ENCODE measurements around the gene PSMF1.

Gene PSMF1

GRCh38 chr20:1164871-1165270 lies 46.5 kb downstream of the PSMF1 start:
- no peak for DNase-seq (ENCODE audit: low spot score)

- DNase-seq (ENCODE audit: low spot score): no peak
Observed at GRCh38 chr20:1165521-1165920, 47.1 kb downstream of the PSMF1 start.

DNA sequence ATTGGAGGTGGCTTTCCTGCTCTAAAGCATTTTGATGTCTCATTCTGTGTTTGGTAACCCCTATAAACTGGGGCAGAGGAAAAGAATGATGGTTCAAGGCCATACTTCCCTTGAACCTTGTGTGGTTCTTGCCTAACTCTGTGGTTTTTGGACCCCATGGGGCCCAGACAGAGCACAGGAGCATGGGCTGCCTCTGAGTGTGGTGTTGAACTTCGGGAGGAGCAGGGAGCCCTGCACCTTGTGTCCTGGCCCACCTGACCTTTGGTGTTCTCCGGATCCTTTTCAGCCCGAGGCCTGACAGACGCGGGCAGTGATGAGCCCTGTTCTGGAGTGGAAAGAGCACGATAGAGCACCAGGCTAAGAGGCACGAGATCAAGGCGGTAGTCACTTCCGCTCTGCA lies 47.5 kb downstream of the PSMF1 start:
- DNase-seq (ENCODE audit: low spot score): no peak

DNA sequence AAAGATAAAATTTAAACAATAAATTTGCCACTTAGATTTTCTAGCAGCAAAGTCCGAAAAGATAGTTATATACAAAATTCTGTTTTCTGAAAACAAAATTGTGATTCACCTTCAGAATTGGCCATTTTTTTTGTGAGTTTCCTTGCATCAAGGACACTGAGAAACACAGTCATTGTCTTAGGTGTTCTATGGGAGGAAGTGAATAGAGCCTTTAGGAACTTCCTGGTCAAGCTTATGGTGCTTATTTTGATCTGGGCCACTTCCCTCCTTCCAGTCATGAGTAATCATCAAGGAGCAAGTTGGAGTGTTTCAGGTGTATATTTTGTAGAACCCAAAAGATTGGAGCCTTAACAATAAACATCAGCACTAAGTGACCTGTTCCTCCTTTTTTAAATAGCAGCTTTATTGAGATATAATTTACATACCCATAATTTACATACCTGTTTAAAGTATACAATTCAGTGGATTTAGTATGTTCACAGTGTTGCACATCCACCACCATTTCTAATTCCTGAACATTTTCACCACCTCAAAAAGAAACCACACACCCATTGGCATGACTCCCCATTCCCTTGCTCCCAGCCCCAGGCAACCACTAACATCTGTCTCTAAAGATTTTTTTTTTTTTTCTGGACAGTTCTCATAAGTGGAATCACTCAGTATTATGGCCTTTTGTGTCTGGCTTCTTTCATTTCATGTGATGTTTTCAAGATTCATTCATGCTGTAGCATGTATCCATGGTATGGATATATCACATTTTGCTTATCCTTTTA lies 48.7 kb downstream of the PSMF1 start:
- no peak for DNase-seq (ENCODE audit: low spot score)

GRCh38 chr20:1169224-1169623 lies 50.8 kb downstream of the PSMF1 start:
- DNase-seq (ENCODE audit: low spot score): no peak

DNA sequence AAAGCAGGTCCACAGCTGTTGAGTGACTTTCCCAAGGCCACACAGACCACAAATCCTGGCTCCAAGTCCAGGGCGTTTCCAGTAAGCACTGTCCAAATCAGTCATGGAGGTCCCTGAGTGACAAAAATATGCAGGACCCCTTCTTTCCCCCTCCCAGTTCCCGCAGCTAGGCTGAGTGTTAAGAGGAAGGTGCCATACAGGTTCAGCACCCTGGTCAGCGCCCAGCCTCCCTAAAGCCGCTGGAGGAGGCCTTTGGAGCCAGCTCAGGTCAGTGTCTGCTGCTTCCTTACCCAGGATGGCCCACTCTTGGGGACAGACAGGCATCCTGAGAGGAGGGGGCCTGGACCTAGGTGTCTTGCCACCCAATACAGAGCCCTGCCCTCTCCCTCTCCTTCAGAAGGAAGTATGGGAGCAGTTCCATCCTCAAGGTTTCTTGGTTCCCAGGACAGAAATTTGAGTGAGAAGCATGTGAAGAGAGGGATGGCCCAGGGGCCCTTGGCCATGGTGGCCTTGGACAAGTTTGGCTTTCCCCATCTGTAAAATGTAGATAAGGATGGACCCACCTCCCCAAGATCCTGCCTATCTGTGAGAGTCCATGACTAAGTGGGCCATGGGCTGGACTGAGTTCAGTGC lies 53.2 kb downstream of the PSMF1 start:
- DNase-seq (ENCODE audit: low spot score): no peak

- no peak for DNase-seq (ENCODE audit: low spot score)
Observed at GRCh38 chr20:1173698-1174097, 55.3 kb downstream of the PSMF1 start.

DNA sequence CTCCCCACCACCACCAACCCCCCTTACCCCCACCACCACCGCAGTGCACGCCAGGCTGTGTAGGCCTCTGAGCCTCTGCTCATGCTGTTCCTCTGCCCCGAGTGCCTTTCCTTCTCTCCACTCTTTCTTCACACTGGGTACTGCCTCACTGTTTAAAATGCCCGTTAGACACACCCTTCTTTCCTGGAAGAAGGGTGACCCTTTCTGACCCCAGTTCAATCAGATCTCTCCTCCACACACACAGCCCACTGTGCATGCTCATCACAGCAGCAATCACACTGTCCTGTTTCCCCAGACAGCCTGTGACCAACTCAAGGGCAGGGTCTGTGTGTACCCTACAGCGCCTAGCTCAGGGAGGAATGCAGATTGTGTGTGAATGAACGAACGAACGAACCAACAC lies 56.4 kb downstream of the PSMF1 start:
- DNase-seq (ENCODE audit: low spot score): no peak

- DNase-seq (ENCODE audit: low spot score): no peak
Observed at GRCh38 chr20:1177680-1178079, 59.3 kb downstream of the PSMF1 start.

DNA sequence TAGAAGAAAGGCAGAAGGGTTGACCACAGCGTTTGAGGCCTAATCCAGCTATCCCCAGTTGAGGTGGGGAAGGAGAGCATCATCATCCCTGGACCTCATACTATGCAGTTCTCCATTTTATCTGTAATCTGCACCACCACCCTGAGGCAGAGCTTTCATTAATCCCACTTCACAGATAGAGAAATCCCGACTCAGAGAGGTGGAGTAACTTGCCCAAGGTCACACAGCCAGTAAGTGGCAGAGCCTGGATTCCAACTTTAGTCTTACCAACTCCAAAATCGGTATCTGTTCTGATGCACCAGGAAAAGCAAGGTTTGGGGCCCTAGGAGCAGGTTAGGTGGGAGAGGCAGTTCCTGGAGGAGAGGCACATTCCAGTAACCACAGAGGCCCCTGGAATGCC lies 59.7 kb downstream of the PSMF1 start:
- DNase-seq (ENCODE audit: low spot score): no peak

DNA sequence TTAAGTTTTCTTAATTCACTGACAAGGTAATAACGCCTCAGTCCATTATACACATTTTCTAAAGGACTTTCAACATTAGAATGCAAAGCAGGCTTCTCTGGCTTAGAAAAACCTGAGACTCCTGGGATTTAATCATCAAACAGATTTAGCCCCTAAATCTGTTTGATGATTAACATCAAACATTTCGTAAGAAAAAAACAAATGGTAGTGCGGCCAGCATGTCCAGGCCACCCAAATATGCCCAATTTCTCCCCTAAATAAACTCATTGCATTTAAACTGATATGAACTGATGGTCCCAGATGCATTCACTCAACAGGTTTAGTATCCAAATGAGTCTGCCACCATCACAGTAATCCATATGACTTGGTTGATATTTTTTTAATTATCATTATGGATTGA lies 60.2 kb downstream of the PSMF1 start:
- no peak for DNase-seq (ENCODE audit: low spot score)

DNA sequence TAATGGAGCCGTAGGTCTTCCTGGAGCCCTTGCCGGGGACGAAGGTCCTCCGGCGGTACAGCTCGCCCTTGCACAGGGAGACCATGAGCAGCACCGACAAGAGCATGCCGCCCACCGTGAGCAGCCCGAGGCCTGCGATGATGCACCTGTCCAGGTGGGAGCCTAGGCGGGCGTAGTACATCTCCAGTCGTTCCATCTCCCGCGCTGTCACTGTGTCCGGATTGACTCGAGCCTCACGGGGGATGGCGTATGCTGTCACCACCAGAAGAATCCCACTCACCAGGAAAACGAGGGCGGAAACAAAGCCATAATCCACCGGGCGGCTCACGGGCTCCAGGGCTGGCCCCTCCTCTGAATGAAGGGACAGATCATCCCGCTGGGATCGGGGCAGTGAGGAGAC lies 62.5 kb downstream of the PSMF1 start:
- DNase-seq (ENCODE audit: low spot score): no peak

DNA sequence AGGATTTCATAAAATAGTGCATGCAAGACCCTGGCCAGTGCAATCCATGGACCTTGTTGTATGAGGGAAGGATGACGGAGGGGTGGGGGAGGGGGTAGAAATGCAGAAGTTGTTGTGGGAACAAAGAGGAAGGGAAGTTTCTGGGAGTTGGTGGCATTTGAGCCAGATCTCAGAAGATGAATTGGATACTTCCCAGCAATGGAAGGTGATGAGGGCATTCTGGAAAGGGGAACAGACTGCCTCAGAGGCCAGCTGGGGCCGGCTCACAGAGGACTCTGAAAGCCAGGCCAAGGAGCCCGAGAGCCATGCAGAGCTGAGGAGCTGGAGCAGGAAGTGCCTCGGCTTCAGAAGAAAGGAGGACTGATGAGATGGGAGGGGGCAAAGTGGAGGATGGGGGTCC lies 63.7 kb downstream of the PSMF1 start:
- DNase-seq (ENCODE audit: low spot score): no peak

DNA sequence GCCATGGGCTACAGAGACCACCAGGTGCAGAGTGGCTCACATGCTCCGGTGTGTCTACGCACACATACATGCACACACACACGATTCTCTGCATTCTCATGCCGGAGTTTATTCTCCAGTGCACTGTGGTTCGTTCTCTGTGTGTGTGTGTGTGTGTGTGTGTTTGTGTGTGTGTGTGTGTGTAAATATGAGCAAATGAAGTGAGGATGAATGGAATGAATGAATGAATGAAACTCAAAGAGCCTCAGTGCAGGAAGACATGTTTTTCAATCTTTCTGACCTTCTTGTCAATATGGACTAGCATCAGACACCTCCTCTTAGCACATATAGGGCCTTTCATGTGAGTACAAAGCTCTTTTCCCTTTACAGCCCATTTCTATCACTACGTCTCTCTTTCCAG lies 64.8 kb downstream of the PSMF1 start:
- no peak for DNase-seq (ENCODE audit: low spot score)

DNA sequence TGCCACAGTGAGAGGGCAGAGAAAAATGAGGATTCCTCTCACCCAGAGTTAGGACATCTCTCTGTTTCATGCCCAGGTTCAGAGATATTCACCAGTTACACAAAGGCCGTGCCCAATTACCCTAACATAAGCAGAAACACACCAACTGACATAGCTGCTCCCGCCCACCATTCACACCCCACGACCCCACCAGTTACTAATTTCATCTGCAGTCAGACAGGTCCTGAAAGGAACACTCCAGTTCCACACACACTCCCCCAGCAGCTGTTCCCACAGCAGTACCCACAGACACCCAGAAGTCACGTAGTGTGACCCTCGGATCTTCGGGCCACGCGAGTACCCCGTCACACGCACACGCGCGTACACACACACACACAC lies 65.8 kb downstream of the PSMF1 start:
- DNase-seq (ENCODE audit: low spot score): no peak

DNA sequence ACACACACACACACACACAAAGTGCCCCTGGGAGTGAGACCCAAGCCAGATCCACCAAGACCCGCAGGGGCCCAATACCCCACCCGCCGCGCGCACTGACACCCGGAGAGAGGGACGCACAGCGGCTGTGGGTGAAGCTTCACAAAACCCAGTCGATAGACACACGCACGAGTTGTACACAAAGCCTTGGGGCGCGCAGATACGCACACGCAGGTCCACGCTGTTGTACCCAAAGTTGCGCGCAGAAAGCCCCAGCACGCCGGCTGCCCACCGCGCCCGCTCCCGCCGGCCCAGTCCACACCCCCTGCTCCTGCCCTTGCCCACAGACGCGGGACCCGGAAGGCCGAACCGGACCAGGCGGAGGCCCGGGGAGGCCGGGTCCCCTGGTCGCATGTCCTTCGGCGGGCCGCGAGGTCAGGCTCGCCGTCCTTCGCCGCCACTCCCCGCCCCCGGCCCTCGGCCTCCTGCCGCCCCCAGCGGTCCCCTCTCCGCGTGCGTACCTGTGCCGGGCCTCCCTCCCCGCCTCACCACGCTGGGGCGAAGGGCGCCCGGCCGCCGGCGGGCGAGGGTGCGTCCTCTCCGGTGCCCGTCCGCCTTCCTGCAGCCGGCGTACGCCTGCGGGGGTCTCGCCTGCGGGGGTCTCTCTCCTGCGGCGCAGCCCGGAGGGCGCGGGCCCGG lies 66.4 kb downstream of the PSMF1 start, which contains the start of gene TMEM74B:
Gene TMEM74B, minus strand, starts transcription at position 344 of the 678 bp plus-strand sequence. CDS start 1,180 bp downstream, outside the sequence.
- no peak for DNase-seq (ENCODE audit: low spot score)

DNA sequence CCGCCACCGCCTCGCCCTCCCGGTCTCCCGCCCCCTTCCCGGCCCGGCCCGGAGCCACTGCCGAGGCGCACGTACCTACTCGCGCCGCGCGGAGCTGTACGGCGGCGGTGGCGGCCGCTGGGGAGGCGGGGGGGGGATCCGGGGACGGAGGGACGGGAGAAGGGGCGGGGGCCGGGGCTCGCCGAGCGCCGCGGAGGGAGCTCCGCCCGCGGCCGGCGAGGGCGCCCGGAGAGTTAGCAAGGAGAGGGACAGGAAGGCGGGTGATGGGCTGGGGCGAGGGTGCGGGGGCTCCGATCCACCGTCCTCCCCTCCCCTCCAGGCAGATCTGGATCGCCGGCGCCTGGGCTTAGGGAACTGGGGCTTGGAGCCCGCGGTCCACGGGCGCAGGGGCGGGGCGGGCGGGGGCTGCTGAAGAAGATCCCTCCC lies 66.9 kb downstream of the PSMF1 start:
- DNase-seq (ENCODE audit: low spot score): no peak

- DNase-seq (ENCODE audit: low spot score): peak; percentile 8
Observed at GRCh38 chr20:1185790-1186334, 67.5 kb downstream of the PSMF1 start.

- DNase-seq (ENCODE audit: low spot score): no peak
Observed at GRCh38 chr20:1186367-1186991, 68.1 kb downstream of the PSMF1 start.

GRCh38 chr20:1187605-1188171 lies 69.3 kb downstream of the PSMF1 start:
- DNase-seq (ENCODE audit: low spot score): no peak

GRCh38 chr20:1188347-1188746 lies 69.9 kb downstream of the PSMF1 start:
- DNase-seq (ENCODE audit: low spot score): no peak

GRCh38 chr20:1189827-1190226 lies 71.4 kb downstream of the PSMF1 start:
- no peak for DNase-seq (ENCODE audit: low spot score)
